HEK293T (cell line): ENCODE results near the gene PACRG.

Experiments
- CTCF ChIA-PET: fragments of 350-600 bp; formaldehyde crosslinking; extraction: SDS; loops from one replicate; lab custom pipeline; 2021; ENCODE audit warnings: antibody characterized with exemption, inconsistent platforms; lab: Yijun Ruan, JAX
- POLR2A ChIA-PET: fragments of 350-600 bp; formaldehyde crosslinking; extraction: SDS; loops from one replicate; lab custom pipeline; 2020; ENCODE audit warnings: antibody characterized with exemption, inconsistent platforms; lab: Yijun Ruan, JAX
- DNase-seq: peaks from one replicate; pipeline ENCODE4 v3.0.0; 2012; ENCODE audit warnings: mixed read lengths; ENCODE audit errors: extremely low spot score
- ARNT ChIP-seq: fragments of 450-650 bp; IDR thresholded peaks from 2 replicates; pipeline ENCODE4 v1.6.1; 2017; ENCODE audit warnings: mild to moderate bottlenecking
- BHLHE40 ChIP-seq: fragments of 450-650 bp; IDR thresholded peaks from 2 replicates; pipeline ENCODE4 v1.6.1; 2016; ENCODE audit warnings: mild to moderate bottlenecking, moderate library complexity, borderline replicate concordance
- CTBP1 ChIP-seq: fragments of 450-650 bp; IDR thresholded peaks from 2 replicates; pipeline ENCODE4 v1.6.1; 2016; ENCODE audit warnings: borderline replicate concordance
- ELF4 ChIP-seq: fragments of 450-650 bp; IDR thresholded peaks from 2 replicates; pipeline ENCODE4 v1.6.1; 2017; ENCODE audit warnings: antibody characterized with exemption
- FOXA1 ChIP-seq: fragments of 450-650 bp; IDR thresholded peaks from 2 replicates; pipeline ENCODE4 v1.6.1; 2016; ENCODE audit warnings: mild to moderate bottlenecking
- FOXK2 ChIP-seq: fragments of 450-650 bp; IDR thresholded peaks from 2 replicates; pipeline ENCODE4 v1.6.1; 2016; ENCODE audit warnings: mild to moderate bottlenecking
- FOXM1 ChIP-seq: fragments of 450-650 bp; IDR thresholded peaks from 2 replicates; pipeline ENCODE4 v1.6.1; 2017; ENCODE audit warnings: mild to moderate bottlenecking, borderline replicate concordance
- HDGF ChIP-seq: fragments of 450-650 bp; IDR thresholded peaks from 2 replicates; pipeline ENCODE4 v1.6.1; 2017; ENCODE audit warnings: antibody characterized with exemption, borderline replicate concordance
- L3MBTL2 ChIP-seq: fragments of 450-650 bp; conservative IDR thresholded peaks from 2 replicates; pipeline ENCODE4 v1.6.1; 2016; ENCODE audit warnings: mild to moderate bottlenecking
- LEF1 ChIP-seq: fragments of 450-650 bp; IDR thresholded peaks from 2 replicates; pipeline ENCODE4 v1.6.1; 2017; ENCODE audit warnings: mild to moderate bottlenecking, borderline replicate concordance
- NFRKB ChIP-seq: fragments of 450-650 bp; IDR thresholded peaks from 2 replicates; pipeline ENCODE4 v1.6.1; 2016; ENCODE audit warnings: mild to moderate bottlenecking, moderate library complexity
- PKNOX1 ChIP-seq: fragments of 450-650 bp; IDR thresholded peaks from 2 replicates; pipeline ENCODE4 v1.6.1; 2016
- SP1 ChIP-seq: fragments of 450-650 bp; IDR thresholded peaks from 2 replicates; pipeline ENCODE4 v1.6.1; 2017
- SUZ12 ChIP-seq: fragments of 450-650 bp; IDR thresholded peaks from 2 replicates; pipeline ENCODE4 v1.6.1; 2016; ENCODE audit warnings: mild to moderate bottlenecking
- TARDBP ChIP-seq: fragments of 450-650 bp; IDR thresholded peaks from 2 replicates; pipeline ENCODE4 v1.6.1; 2016
- ZNF384 ChIP-seq: fragments of 450-650 bp; IDR thresholded peaks from 2 replicates; pipeline ENCODE4 v1.6.1; 2016

Gene PACRG

GRCh38 chr6:163185744-163186143, 458.0 kb downstream of the PACRG start:
- POLR2A ChIA-PET: no interaction called here
- CTCF ChIA-PET: interaction anchor here (0.7 kb wide), 1 partner anchor 1772 kb away, joined by 3 read pairs; no protein-coding TSS in a partner anchor

GRCh38 chr6:163186527-163186926, 458.8 kb downstream of the PACRG start:
- ChIA-PET POLR2A (no interaction called here), CTCF (no interaction called here)
- DNase-seq: no peak
- TF ChIP-seq LEF1 (no peak), ARNT (no peak), BHLHE40 (no peak), ELF4 (no peak)

More at GRCh38 chr6:163185744-163186143, 458.0 kb downstream of the PACRG start:
- TF ChIP-seq ARNT (no peak), L3MBTL2 (no peak), CTBP1 (no peak), ZNF384 (no peak), LEF1 (no peak), FOXK2 (no peak), ELF4 (no peak), FOXA1 (no peak), NFRKB (no peak), PKNOX1 (no peak), FOXM1 (no peak), TARDBP (no peak), BHLHE40 (no peak)
- DNase-seq: no peak

DNA sequence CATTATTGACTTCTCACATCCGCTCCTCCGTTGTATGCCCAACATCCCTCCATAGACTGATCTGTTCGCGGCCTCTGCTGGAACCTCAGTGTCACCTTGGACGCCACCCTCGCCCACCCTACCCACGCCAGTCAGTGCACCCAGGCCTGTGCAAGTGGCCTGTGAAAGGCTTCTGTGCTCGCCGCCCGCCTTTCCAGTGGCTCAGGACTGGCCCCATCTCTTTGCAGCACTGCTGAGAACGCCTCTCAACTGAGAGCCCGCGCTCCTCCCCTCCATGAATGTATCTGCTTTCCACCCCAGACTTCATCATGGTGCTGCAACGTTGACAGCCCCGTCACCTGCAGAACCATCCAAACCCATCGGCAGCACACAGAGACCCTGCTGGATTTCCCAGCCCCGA, 459.4 kb downstream of the PACRG start:
- POLR2A ChIA-PET: no interaction called here
- no peak for TF ChIP-seq BHLHE40
- TF ChIP-seq L3MBTL2: no peak
- no peak for TF ChIP-seq CTBP1
- no peak for TF ChIP-seq ARNT
- TF ChIP-seq PKNOX1: no peak
- TF ChIP-seq TARDBP: no peak
- TF ChIP-seq ZNF384: no peak
- TF ChIP-seq SP1: no peak
- CTCF ChIA-PET: no interaction called here
- no peak for DNase-seq

DNA sequence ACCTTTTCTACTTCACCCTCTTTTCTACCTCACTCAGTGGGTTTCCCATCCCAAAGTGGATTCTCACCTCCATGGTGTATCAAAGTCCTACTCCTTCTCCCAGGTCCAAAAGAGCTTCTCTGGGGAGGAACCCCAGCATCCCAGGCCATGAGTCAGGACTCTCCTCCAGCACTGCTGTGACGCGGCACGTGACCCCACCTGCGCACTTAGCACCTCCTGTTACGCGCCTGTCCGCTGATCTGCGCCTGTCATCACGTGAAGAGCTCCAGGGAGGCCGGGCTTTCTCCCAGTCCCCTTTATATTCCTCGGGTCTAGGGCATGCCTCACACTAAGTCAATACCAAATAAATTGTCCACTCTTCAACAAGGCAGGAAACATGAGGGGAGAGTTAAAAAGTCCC, 459.8 kb downstream of the PACRG start:
- ChIA-PET CTCF (no interaction called here), POLR2A (no interaction called here)
- no peak for TF ChIP-seq HDGF
- DNase-seq: no peak

DNA sequence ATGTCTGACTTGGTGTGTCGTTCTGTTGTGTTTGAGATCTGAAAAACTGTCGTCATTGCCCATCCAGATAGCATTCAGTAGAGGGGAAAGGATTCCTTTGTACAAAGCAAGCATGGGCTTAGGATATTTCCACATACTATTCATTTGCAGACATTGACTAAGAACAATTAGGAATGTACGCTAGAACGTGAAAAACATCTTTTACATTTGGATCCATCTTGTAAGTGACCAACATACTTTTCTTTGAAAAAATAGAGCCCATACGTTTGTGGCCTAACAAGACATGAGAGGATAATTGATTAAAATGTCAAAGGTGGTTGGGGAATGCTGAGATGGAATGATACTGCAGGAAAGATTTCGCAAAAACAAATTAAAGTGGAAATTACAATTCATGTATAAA, 461.0 kb downstream of the PACRG start:
- TF ChIP-seq LEF1 (no peak), HDGF (no peak), FOXA1 (no peak), BHLHE40 (no peak), PKNOX1 (no peak), FOXK2 (no peak), CTBP1 (no peak), NFRKB (no peak), FOXM1 (no peak), L3MBTL2 (no peak), SP1 (no peak), ZNF384 (no peak), TARDBP (no peak), SUZ12 (no peak)
- CTCF ChIA-PET: interaction anchor here (0.7 kb wide), 1 partner anchor 328 kb away, joined by 6 read pairs; no protein-coding TSS in a partner anchor
- no peak for DNase-seq

GRCh38 chr6:163189609-163190008, 461.8 kb downstream of the PACRG start:
- no peak for TF ChIP-seq FOXK2
- no peak for TF ChIP-seq ELF4
- TF ChIP-seq TARDBP: no peak
- no peak for TF ChIP-seq CTBP1
- no peak for TF ChIP-seq HDGF
- TF ChIP-seq NFRKB: no peak
- ChIA-PET CTCF (no interaction called here), POLR2A (no interaction called here)
- DNase-seq: no peak

More for the DNA sequence above, 461.0 kb downstream of the PACRG start:
- POLR2A ChIA-PET: no interaction called here

DNA sequence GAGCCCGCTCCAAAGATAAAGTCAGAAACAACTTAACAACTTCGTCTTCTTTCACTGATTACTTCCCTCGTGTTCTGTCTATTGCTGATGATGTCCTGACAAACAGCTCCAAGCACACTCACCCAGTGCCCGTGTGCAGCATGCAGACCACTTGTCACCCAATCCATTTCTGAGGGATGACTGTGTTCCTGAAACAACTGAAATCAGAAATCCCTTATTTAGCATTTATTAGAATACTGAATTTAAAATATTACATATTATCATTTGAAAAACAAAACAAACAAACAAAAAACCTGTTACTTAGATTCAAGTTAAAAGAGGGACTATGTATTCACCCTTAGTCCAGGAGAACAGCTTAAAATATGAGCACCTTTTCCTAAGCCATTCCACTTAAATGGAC, 463.0 kb downstream of the PACRG start:
- POLR2A ChIA-PET: no interaction called here
- TF ChIP-seq L3MBTL2 (no peak), ELF4 (no peak)
- CTCF ChIA-PET: no interaction called here
- DNase-seq: no peak
